Fibroblast of lung (primary cell): ENCODE results near the gene CFAP46.

ENCODE experiments used
- CTCF ChIP-seq, 2 donors: IDR thresholded peaks in 1 of 2; conservative IDR thresholded peaks in 1 of 2; 1 replicate in 1 of 2; 2 replicates in 1 of 2; pipeline ENCODE4 v1.5.1; 2011 to 2012; ENCODE audit warnings: low read length in 2 of 2, control low read depth in 1 of 2, inconsistent platforms in 1 of 2, low read depth in 1 of 2, mild to moderate bottlenecking in 1 of 2
- EZH2 ChIP-seq: IDR thresholded peaks from 2 replicates; pipeline ENCODE4 v1.5.1; 2012; ENCODE audit warnings: low read length, control low read depth, mild to moderate bottlenecking; ENCODE audit errors: missing control alignments

- TF ChIP-seq CTCF (conservative IDR thresholded peaks at IDR 0.05 in 1 of 2, IDR thresholded peaks at IDR 0.05 in 1 of 2; ENCODE audit: low read depth in 1 of 2, low read length in 2 of 2) (no peak), EZH2 (no peak)
Measured at GRCh38 chr10:132974886-132975830, 32.8 kb upstream of the CFAP46 start.
